Left ventricle myocardium inferior (tissue), 1 donor: Measurements from ENCODE around the gene SH3BP5L. TPM values are rescaled to one million over a fixed set of nuclear protein-coding genes. Genes with fewer than 3 reads are reported as not detected.
A peak's percentile ranks its signal among the peaks of the same experiment; 100 is the strongest.

Experiments
- DNase-seq: peaks from one replicate; pipeline ENCODE4 v3.0.0-alpha.2; 2020
- H3K27ac ChIP-seq: fragments of 200-600 bp; replicated peaks from 2 replicates; pipeline ENCODE4 v1.8.0; 2021
- H3K27me3 ChIP-seq: fragments of 200-600 bp; 2 replicates; pipeline ENCODE4 v1.8.0; 2021; ENCODE audit warnings: low read depth
- H3K36me3 ChIP-seq: fragments of 200-600 bp; 2 replicates; pipeline ENCODE4 v1.8.0; 2021
- H3K4me1 ChIP-seq: fragments of 200-600 bp; 2 replicates; pipeline ENCODE4 v1.8.0; 2021
- H3K4me3 ChIP-seq: fragments of 200-600 bp; 2 replicates; pipeline ENCODE4 v1.8.0; 2021; ENCODE audit warnings: mild to moderate bottlenecking, moderate library complexity
- H3K9me3 ChIP-seq: fragments of 200-600 bp; replicated peaks from 2 replicates; pipeline ENCODE4 v1.8.0; 2021
- intact Hi-C: fragments of 100-400 bp; cut with micrococcal nuclease; formaldehyde crosslinking; loops from one replicate; pipeline ENCODE4 v1.11.0; 2022
- total RNA-seq: library from RNA; stranded (reverse); fragmentation: NEBNext Ultra II Directional; extraction: Animal tissue kit (Norgen Biotek cat#: 25700); gene quantifications from one replicate; pipeline ENCODE4 v1.2.1, GENCODE V29; 2021
- TF ChIP-seq, protein P1 (sequence below): fragments of 200-600 bp; IDR thresholded peaks from 2 replicates; pipeline ENCODE4 v1.8.0; 2021; ENCODE audit warnings: antibody characterized with exemption, mild to moderate bottlenecking, borderline replicate concordance
- donor health status: DM: no; HTN: yes; CAD: no; lungs with severe emphysema.

The SH3BP5L gene
- total RNA-seq, 1 donor from 2014 or later = 18.0 TPM

DNA sequence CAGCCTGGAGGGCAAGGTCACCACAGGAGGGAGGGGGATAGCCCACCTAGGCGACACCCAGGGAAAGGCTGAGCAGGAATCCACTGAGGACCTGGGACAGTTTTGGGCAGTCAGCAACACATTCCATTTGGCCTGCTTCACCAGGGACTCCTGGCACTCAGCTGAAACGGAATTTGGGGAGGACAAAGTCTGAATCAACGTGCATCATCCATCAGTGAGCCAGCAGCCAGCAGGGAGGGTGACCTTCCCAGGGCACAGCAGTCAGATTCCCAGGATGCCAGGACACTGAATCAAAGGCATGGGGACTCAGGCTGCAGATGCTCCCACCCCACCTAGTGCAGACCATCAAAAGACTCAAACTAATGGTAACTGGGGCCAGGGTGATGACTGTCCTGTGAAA, 4.6 kb downstream of the SH3BP5L start:
- Histone ChIP-seq H3K9me3 (no peaks in the 10 kb centered on the region), H3K27me3 (no peaks in the 10 kb centered on the region), H3K36me3 (peaks cover 49% of the 10 kb centered on the region), H3K4me1 (peaks cover 68% of the 10 kb centered on the region), H3K27ac (peak overlapping the region; percentile 42), H3K4me3 (no peak overlapping the region)
- TF ChIP-seq, protein P1, sequence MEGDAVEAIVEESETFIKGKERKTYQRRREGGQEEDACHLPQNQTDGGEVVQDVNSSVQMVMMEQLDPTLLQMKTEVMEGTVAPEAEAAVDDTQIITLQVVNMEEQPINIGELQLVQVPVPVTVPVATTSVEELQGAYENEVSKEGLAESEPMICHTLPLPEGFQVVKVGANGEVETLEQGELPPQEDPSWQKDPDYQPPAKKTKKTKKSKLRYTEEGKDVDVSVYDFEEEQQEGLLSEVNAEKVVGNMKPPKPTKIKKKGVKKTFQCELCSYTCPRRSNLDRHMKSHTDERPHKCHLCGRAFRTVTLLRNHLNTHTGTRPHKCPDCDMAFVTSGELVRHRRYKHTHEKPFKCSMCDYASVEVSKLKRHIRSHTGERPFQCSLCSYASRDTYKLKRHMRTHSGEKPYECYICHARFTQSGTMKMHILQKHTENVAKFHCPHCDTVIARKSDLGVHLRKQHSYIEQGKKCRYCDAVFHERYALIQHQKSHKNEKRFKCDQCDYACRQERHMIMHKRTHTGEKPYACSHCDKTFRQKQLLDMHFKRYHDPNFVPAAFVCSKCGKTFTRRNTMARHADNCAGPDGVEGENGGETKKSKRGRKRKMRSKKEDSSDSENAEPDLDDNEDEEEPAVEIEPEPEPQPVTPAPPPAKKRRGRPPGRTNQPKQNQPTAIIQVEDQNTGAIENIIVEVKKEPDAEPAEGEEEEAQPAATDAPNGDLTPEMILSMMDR = no peak
- DNase-seq = no peak
- intact Hi-C loops = no loop called here

- DNase-seq = no peak
- Histone ChIP-seq H3K27me3 (no peaks in the 10 kb centered on the region), H3K4me1 (peaks cover 58% of the 10 kb centered on the region), H3K4me3 (no peak overlapping the region), H3K27ac (no peak overlapping the region), H3K36me3 (peaks cover 59% of the 10 kb centered on the region), H3K9me3 (no peaks in the 10 kb centered on the region)
- TF ChIP-seq, protein P1 = no peak
- intact Hi-C loops = no loop called here
Observed at GRCh38 chr1:248820041-248820585, 5.6 kb downstream of the SH3BP5L start.

DNA sequence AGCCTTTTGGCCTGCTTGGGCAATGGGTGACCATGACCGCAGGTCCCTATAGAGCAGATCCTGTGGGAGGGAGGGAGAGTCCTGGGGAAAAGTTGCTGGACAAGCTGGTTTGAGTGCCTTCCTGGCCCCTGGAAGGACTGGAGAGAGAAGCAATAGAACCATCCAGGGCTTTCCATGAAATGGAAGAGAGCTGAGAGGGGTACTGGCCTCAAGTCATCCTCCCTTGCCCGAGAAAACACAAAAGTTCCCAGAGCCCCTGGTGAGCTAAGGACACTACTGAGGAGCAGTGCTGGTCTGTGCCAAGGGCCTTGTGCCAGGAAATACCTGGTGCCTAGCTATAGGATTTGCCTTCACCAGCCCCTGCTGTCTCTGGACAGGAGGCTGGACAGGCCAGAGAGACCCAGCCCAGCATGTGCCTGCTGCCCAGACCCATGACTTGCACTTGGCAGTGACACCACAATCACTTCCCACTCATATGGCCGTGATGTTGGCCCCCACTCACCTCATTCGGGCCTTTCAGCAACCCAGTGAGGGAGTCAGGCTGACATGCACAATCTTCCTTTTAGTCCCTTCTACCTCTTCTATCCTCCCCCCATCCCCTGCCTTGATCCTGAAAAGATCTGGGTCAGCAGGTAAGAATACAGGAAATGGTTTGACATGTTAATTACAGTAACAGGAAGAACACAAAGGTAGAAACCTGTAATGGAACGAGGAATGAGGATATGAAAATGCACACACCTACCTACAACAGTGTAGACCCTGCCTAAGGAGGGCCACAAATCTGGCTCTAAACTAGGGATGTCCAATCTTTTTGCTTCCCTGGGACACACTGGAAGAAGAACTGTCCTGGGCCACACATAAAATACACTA, 7.0 kb downstream of the SH3BP5L start:
- intact Hi-C loops = no loop called here
- Histone ChIP-seq H3K9me3 (no peaks in the 10 kb centered on the region), H3K4me3 (no peak overlapping the region), H3K27me3 (no peaks in the 10 kb centered on the region), H3K36me3 (peaks cover 59% of the 10 kb centered on the region), H3K4me1 (peaks cover 45% of the 10 kb centered on the region), H3K27ac (no peak overlapping the region)
- TF ChIP-seq, protein P1 = no peak
- DNase-seq = no peak

DNA sequence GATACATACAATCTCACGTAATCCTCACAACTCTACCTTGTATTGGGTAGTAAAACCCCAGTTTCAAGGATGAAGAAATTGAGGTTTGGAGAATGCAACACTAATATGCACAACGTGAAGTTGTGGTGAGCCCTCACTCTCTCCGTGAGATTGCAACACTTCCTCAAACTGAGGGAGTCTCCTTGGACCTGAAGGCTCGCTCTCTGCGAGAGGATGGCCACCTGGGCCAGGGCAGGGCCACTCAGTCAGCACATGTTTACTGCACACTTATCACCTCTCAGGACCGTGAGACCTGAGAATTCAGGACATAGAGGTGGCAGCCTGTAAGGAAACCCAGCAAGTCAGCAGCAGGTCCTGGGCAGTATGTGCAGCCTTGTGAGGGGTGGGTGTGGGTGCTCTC, 8.7 kb downstream of the SH3BP5L start:
- DNase-seq = no peak
- no peak overlapping the region for H3K4me3 ChIP-seq
- intact Hi-C loops = no loop called here

DNA sequence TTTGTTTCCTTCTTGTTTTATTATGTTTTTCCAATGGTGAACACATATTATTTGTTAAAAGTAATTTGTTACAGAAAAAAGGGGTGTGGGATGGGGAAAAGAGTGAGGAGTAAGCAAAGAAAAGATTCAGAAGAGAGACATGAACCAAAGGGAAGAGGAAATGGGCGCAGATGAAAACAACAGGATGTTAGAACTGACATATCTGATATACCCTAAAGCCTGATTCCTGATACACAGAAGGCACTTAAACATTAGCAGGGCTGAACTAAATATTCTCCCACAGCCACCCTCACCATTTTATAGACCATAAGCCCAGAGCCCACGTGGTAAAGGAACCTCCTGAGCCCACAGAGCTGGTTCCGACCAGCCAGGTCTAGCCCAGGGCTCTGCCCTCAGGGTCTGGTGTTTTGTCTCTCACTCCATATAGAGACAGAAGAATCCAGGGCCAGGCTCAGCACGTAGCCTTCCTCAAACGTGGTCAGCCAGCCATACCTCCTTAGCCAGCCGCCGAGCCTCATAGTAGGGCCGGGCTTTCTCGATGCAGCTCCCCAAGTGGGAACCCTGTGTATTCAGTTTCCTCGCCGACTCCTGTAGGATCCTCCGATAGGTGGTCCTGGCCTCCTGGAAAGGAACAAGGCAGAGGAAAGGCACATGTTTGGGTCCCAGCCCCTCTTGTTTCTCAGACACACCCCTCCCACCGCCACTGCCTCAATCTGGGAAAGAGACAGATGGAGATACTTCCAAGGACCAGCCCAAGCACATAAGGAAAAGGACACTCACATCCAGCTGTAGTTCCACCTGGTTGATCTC, 9.5 kb downstream of the SH3BP5L start:
- no peak for DNase-seq
- Histone ChIP-seq H3K4me3 (no peak overlapping the region), H3K36me3 (peaks cover 71% of the 10 kb centered on the region), H3K27me3 (no peaks in the 10 kb centered on the region), H3K9me3 (no peaks in the 10 kb centered on the region), H3K27ac (no peak overlapping the region), H3K4me1 (peaks cover 25% of the 10 kb centered on the region)
- TF ChIP-seq, protein P1 = no peak
- intact Hi-C loops = no loop called here

More for the DNA sequence above, 8.7 kb downstream of the SH3BP5L start:
- peaks cover 28% of the 10 kb centered on the region for H3K4me1 ChIP-seq
- peaks cover 63% of the 10 kb centered on the region for H3K36me3 ChIP-seq
- no peaks in the 10 kb centered on the region for H3K27me3 ChIP-seq
- TF ChIP-seq, protein P1 = no peak
- no peaks in the 10 kb centered on the region for H3K9me3 ChIP-seq
- H3K27ac ChIP-seq = no peak overlapping the region
